ENCODE results near the gene DENND2A.

DENND2A gene

GRCh38 chr7:140643416-140643815 lies 2.8 kb upstream of the DENND2A start:
- H3K4me3 ChIP-seq (ENCODE audit: low read depth in 1 of 2, low read length in 2 of 2): no peak overlapping the region
- peaks cover 0 to 19% of the 10 kb centered on the region in 2 donors for H3K4me1 ChIP-seq (ENCODE audit: control insufficient read depth in 1 of 2, insufficient read depth in 2 of 2, low read length in 2 of 2)
- no peak overlapping the region for H3K27ac ChIP-seq (ENCODE audit: low read length)
- no peaks in the 10 kb centered on the region for H3K27me3 ChIP-seq (ENCODE audit: low read depth, low read length)
- H3K9me3 ChIP-seq (ENCODE audit: control insufficient read depth in 1 of 2, low read length in 2 of 2): no peaks in the 10 kb centered on the region
- H3K36me3 ChIP-seq (ENCODE audit: control insufficient read depth in 1 of 2, insufficient read depth in 2 of 2, low read length in 2 of 2): no peaks in the 10 kb centered on the region

- H3K36me3 ChIP-seq (ENCODE audit: control insufficient read depth in 1 of 2, insufficient read depth in 2 of 2, low read length in 2 of 2): no peaks in the 10 kb centered on the region
- H3K27me3 ChIP-seq (ENCODE audit: low read depth, low read length): no peaks in the 10 kb centered on the region
- H3K4me1 ChIP-seq (ENCODE audit: control insufficient read depth in 1 of 2, insufficient read depth in 2 of 2, low read length in 2 of 2): peaks cover 3 to 28% of the 10 kb centered on the region in 2 donors
- peak overlapping the region in 1 of 2 donors; percentile 65 for H3K4me3 ChIP-seq (ENCODE audit: low read depth in 1 of 2, low read length in 2 of 2)
- H3K27ac ChIP-seq (ENCODE audit: low read length): peak overlapping the region; percentile 69
- no peaks in the 10 kb centered on the region for H3K9me3 ChIP-seq (ENCODE audit: control insufficient read depth in 1 of 2, low read length in 2 of 2)
Measured at GRCh38 chr7:140641524-140642195, 1.0 kb upstream of the DENND2A start.

GRCh38 chr7:140640060-140640637 lies 464 bp downstream of the DENND2A start:
- Histone ChIP-seq H3K27me3 (ENCODE audit: low read depth, low read length) (no peaks in the 10 kb centered on the region), H3K4me3 (ENCODE audit: low read depth in 1 of 2, low read length in 2 of 2) (peak overlapping the region; percentile 55 to 81), H3K9me3 (ENCODE audit: control insufficient read depth in 1 of 2, low read length in 2 of 2) (no peaks in the 10 kb centered on the region), H3K4me1 (ENCODE audit: control insufficient read depth in 1 of 2, insufficient read depth in 2 of 2, low read length in 2 of 2) (peaks cover 3 to 35% of the 10 kb centered on the region in 2 donors), H3K36me3 (ENCODE audit: control insufficient read depth in 1 of 2, insufficient read depth in 2 of 2, low read length in 2 of 2) (no peaks in the 10 kb centered on the region), H3K27ac (ENCODE audit: low read length) (peak overlapping the region; percentile 71)

GRCh38 chr7:140639366-140640053 lies 1.1 kb downstream of the DENND2A start:
- peak overlapping the region; percentile 55 to 81 for H3K4me3 ChIP-seq (ENCODE audit: low read depth in 1 of 2, low read length in 2 of 2)

GRCh38 chr7:140638173-140638791 lies 2.3 kb downstream of the DENND2A start:
- Histone ChIP-seq H3K9me3 (ENCODE audit: control insufficient read depth in 1 of 2, low read length in 2 of 2) (no peaks in the 10 kb centered on the region), H3K4me3 (ENCODE audit: low read depth in 1 of 2, low read length in 2 of 2) (peak overlapping the region in 1 of 2 donors; percentile 81), H3K36me3 (ENCODE audit: control insufficient read depth in 1 of 2, insufficient read depth in 2 of 2, low read length in 2 of 2) (no peaks in the 10 kb centered on the region), H3K27ac (ENCODE audit: low read length) (peak overlapping the region; percentile 64), H3K27me3 (ENCODE audit: low read depth, low read length) (no peaks in the 10 kb centered on the region), H3K4me1 (ENCODE audit: control insufficient read depth in 1 of 2, insufficient read depth in 2 of 2, low read length in 2 of 2) (peaks cover 3 to 35% of the 10 kb centered on the region in 2 donors)

More at GRCh38 chr7:140639366-140640053, 1.1 kb downstream of the DENND2A start:
- no peaks in the 10 kb centered on the region for H3K36me3 ChIP-seq (ENCODE audit: control insufficient read depth in 1 of 2, insufficient read depth in 2 of 2, low read length in 2 of 2)
- no peaks in the 10 kb centered on the region for H3K27me3 ChIP-seq (ENCODE audit: low read depth, low read length)
- no peaks in the 10 kb centered on the region for H3K9me3 ChIP-seq (ENCODE audit: control insufficient read depth in 1 of 2, low read length in 2 of 2)
- peak overlapping the region; percentile 71 for H3K27ac ChIP-seq (ENCODE audit: low read length)
- peaks cover 3 to 35% of the 10 kb centered on the region in 2 donors for H3K4me1 ChIP-seq (ENCODE audit: control insufficient read depth in 1 of 2, insufficient read depth in 2 of 2, low read length in 2 of 2)

- Histone ChIP-seq H3K4me1 (ENCODE audit: control insufficient read depth in 1 of 2, insufficient read depth in 2 of 2, low read length in 2 of 2) (peaks cover 3 to 35% of the 10 kb centered on the region in 2 donors), H3K27me3 (ENCODE audit: low read depth, low read length) (no peaks in the 10 kb centered on the region), H3K27ac (ENCODE audit: low read length) (peak overlapping the region; percentile 64), H3K9me3 (ENCODE audit: control insufficient read depth in 1 of 2, low read length in 2 of 2) (no peaks in the 10 kb centered on the region), H3K4me3 (ENCODE audit: low read depth in 1 of 2, low read length in 2 of 2) (no peak overlapping the region), H3K36me3 (ENCODE audit: control insufficient read depth in 1 of 2, insufficient read depth in 2 of 2, low read length in 2 of 2) (no peaks in the 10 kb centered on the region)
Measured at GRCh38 chr7:140637400-140637799, 3.2 kb downstream of the DENND2A start.

GRCh38 chr7:140635816-140636215 lies 4.8 kb downstream of the DENND2A start:
- Histone ChIP-seq H3K4me1 (ENCODE audit: control insufficient read depth in 1 of 2, insufficient read depth in 2 of 2, low read length in 2 of 2) (peaks cover 3 to 43% of the 10 kb centered on the region in 2 donors), H3K4me3 (ENCODE audit: low read depth in 1 of 2, low read length in 2 of 2) (no peak overlapping the region), H3K27ac (ENCODE audit: low read length) (peak overlapping the region; percentile 10), H3K9me3 (ENCODE audit: control insufficient read depth in 1 of 2, low read length in 2 of 2) (no peaks in the 10 kb centered on the region), H3K27me3 (ENCODE audit: low read depth, low read length) (no peaks in the 10 kb centered on the region), H3K36me3 (ENCODE audit: control insufficient read depth in 1 of 2, insufficient read depth in 2 of 2, low read length in 2 of 2) (no peaks in the 10 kb centered on the region)

GRCh38 chr7:140635345-140635744 lies 5.3 kb downstream of the DENND2A start:
- Histone ChIP-seq H3K36me3 (ENCODE audit: control insufficient read depth in 1 of 2, insufficient read depth in 2 of 2, low read length in 2 of 2) (no peaks in the 10 kb centered on the region), H3K9me3 (ENCODE audit: control insufficient read depth in 1 of 2, low read length in 2 of 2) (no peaks in the 10 kb centered on the region), H3K4me1 (ENCODE audit: control insufficient read depth in 1 of 2, insufficient read depth in 2 of 2, low read length in 2 of 2) (peaks cover 3 to 43% of the 10 kb centered on the region in 2 donors), H3K27ac (ENCODE audit: low read length) (peak overlapping the region; percentile 10), H3K27me3 (ENCODE audit: low read depth, low read length) (no peaks in the 10 kb centered on the region), H3K4me3 (ENCODE audit: low read depth in 1 of 2, low read length in 2 of 2) (no peak overlapping the region)

- peak overlapping the region; percentile 57 for H3K27ac ChIP-seq (ENCODE audit: low read length)
- H3K9me3 ChIP-seq (ENCODE audit: control insufficient read depth in 1 of 2, low read length in 2 of 2): no peaks in the 10 kb centered on the region
- H3K4me3 ChIP-seq (ENCODE audit: low read depth in 1 of 2, low read length in 2 of 2): no peak overlapping the region
- H3K36me3 ChIP-seq (ENCODE audit: control insufficient read depth in 1 of 2, insufficient read depth in 2 of 2, low read length in 2 of 2): no peaks in the 10 kb centered on the region
- no peaks in the 10 kb centered on the region for H3K27me3 ChIP-seq (ENCODE audit: low read depth, low read length)
- peaks cover 0 to 31% of the 10 kb centered on the region in 2 donors for H3K4me1 ChIP-seq (ENCODE audit: control insufficient read depth in 1 of 2, insufficient read depth in 2 of 2, low read length in 2 of 2)
Measured at GRCh38 chr7:140631602-140632001, 9.0 kb downstream of the DENND2A start.

- H3K4me3 ChIP-seq (ENCODE audit: low read depth in 1 of 2, low read length in 2 of 2): no peak overlapping the region
- H3K9me3 ChIP-seq (ENCODE audit: control insufficient read depth in 1 of 2, low read length in 2 of 2): no peaks in the 10 kb centered on the region
- H3K27ac ChIP-seq (ENCODE audit: low read length): peak overlapping the region; percentile 57
- H3K4me1 ChIP-seq (ENCODE audit: control insufficient read depth in 1 of 2, insufficient read depth in 2 of 2, low read length in 2 of 2): peaks cover 0 to 37% of the 10 kb centered on the region in 2 donors
- no peaks in the 10 kb centered on the region for H3K27me3 ChIP-seq (ENCODE audit: low read depth, low read length)
- no peaks in the 10 kb centered on the region for H3K36me3 ChIP-seq (ENCODE audit: control insufficient read depth in 1 of 2, insufficient read depth in 2 of 2, low read length in 2 of 2)
Measured at GRCh38 chr7:140631021-140631420, 9.6 kb downstream of the DENND2A start.
